ENCODE results near the gene PTCD3. TPM values are rescaled to one million over a fixed set of nuclear protein-coding genes. Genes with fewer than 3 reads are reported as not detected.

PTCD3 gene
- total and polyA plus RNA-seq, 2 of the 4 experiments (the other 2 are of a cell fraction): 44.0 to 48.9 TPM

- intact Hi-C loops (cut with micrococcal nuclease): loop anchor here (10.0 kb wide), 1 partner anchor 317 kb away; no protein-coding TSS in a partner anchor
- dilution Hi-C loops (cut with HindIII; ENCODE audit: low sequenced_read_pairs, unreplicated experiment): no loop called here
- Histone ChIP-seq H3K9me1 (ENCODE audit: insufficient read depth, low read length) (no peaks in the 10 kb centered on the region), H2AK9ac (replicated peaks; ENCODE audit: low read depth, low read length, poor library complexity) (no peak overlapping the region), H3K4me3 (ENCODE audit: insufficient read depth, low read depth, low read length) (no peak overlapping the region), H3K9me3 (ENCODE audit: control insufficient read depth, insufficient read depth, low read length) (no peaks in the 10 kb centered on the region), H3K14ac (replicated peaks; ENCODE audit: low read depth, low read length) (no peak overlapping the region), H3K18ac (ENCODE audit: low read depth, low read length) (no peak overlapping the region), H3K9ac (ENCODE audit: low read depth, low read length) (no peak overlapping the region), H2AFZ (replicated peaks; ENCODE audit: low read length, poor library complexity) (no peak overlapping the region), H3K4ac (ENCODE audit: low read depth, low read length) (no peak overlapping the region), H2BK120ac (ENCODE audit: low read depth, low read length) (no peak overlapping the region), H3K79me1 (ENCODE audit: low read depth in 1 of 2, low read length in 2 of 2) (peaks cover 7 to 9% of the 10 kb centered on the region in 2 experiments; a peak in 2 of 4 replicates), H3K27me3 (ENCODE audit: control insufficient read depth, insufficient read depth, low read length) (no peaks in the 10 kb centered on the region), H4K20me1 (ENCODE audit: insufficient read depth, low read length) (no peaks in the 10 kb centered on the region), H2BK20ac (ENCODE audit: low read depth, low read length) (no peak overlapping the region), H3K23ac (ENCODE audit: low read depth, low read length) (no peak overlapping the region), H3K36me3 (ENCODE audit: control insufficient read depth, insufficient read depth, low read length) (peaks cover 58% of the 10 kb centered on the region), H2AK5ac (ENCODE audit: low read depth, low read length) (no peak overlapping the region), H2BK15ac (ENCODE audit: low read depth, low read length) (no peak overlapping the region), H4K8ac (ENCODE audit: low read depth in 2 of 2, low read length in 2 of 2) (no peak overlapping the region), H4K5ac (ENCODE audit: low read depth, low read length) (no peak overlapping the region), H4K91ac (ENCODE audit: insufficient read depth, low read depth, low read length) (no peak overlapping the region), H2BK5ac (ENCODE audit: low read depth, low read length, poor library complexity, severe bottlenecking) (no peak overlapping the region), H3K4me1 (ENCODE audit: control insufficient read depth, insufficient read depth, low read length) (no peaks in the 10 kb centered on the region), H3K27ac (ENCODE audit: insufficient read depth, low read length) (no peak overlapping the region), H3K56ac (ENCODE audit: extremely low read depth, insufficient read depth, low read length) (no peak overlapping the region), H3K4me2 (ENCODE audit: low read depth, low read length) (no peak overlapping the region)
- 40% methylated on average over 1 of the region's 2 CpGs; no CpG with 5 or more reads in 1 of the 2 experiments for WGBS, 2 experiments (ENCODE audit: extremely low coverage in 2 of 2, insufficient read length in 1 of 2)
- in situ Hi-C loops (cut with MboI; ENCODE audit: low sequenced_read_pairs): no loop called here
- no peak for ATAC-seq (ENCODE audit: low read depth)
- TF ChIP-seq NFE2L2 (IDR thresholded peaks at IDR 0.05; ENCODE audit: low read depth, low read length): no peak
- TF ChIP-seq RAD21 (IDR thresholded peaks at IDR 0.05; ENCODE audit: low read length): no peak
- no peak for TF ChIP-seq MXI1 (IDR thresholded peaks at IDR 0.05; ENCODE audit: borderline replicate concordance, low read depth, low read length)
- no peak for TF ChIP-seq RCOR1 (IDR thresholded peaks at IDR 0.05; ENCODE audit: insufficient replicate concordance, low read length)
- no peak for TF ChIP-seq SMC3 (IDR thresholded peaks at IDR 0.05; ENCODE audit: low read depth, low read length)
- no peak for TF ChIP-seq CHD1 (IDR thresholded peaks at IDR 0.05; ENCODE audit: low read depth, low read length)
- no peak for TF ChIP-seq POLR2A (IDR thresholded peaks at IDR 0.05; ENCODE audit: low read depth, low read length)
- TF ChIP-seq MAFK (IDR thresholded peaks at IDR 0.05; ENCODE audit: low read depth, low read length): no peak
- TF ChIP-seq RFX5 (IDR thresholded peaks at IDR 0.05; ENCODE audit: low read depth, low read length): no peak
- TF ChIP-seq ELK1 (IDR thresholded peaks at IDR 0.05; ENCODE audit: borderline replicate concordance, low read depth, low read length): no peak
- no peak for TF ChIP-seq BHLHE40 (IDR thresholded peaks at IDR 0.05; ENCODE audit: low read depth, low read length)
- TF ChIP-seq CEBPB (IDR thresholded peaks at IDR 0.05; ENCODE audit: low read depth, low read length): no peak
- TF ChIP-seq FOS (IDR thresholded peaks at IDR 0.05; ENCODE audit: low read depth, low read length): no peak
- no peak for TF ChIP-seq CTCF (conservative IDR thresholded peaks at IDR 0.05; ENCODE audit: low read depth, low read length)
- no peak for TF ChIP-seq USF2 (IDR thresholded peaks at IDR 0.05; ENCODE audit: low read depth, low read length)
- no peak for TF ChIP-seq MAZ (IDR thresholded peaks at IDR 0.05; ENCODE audit: borderline replicate concordance, low read depth, low read length)
- no TSS peak for BruUV-seq (replicated peaks)
- POLR2A ChIA-PET (ENCODE audit: unreplicated experiment): no interaction called here
- CTCF ChIA-PET: no interaction called here
- DNase-seq: no peak
Observed at GRCh38 chr2:86147793-86148192, 41.8 kb downstream of the PTCD3 start.
